Neural cell (in vitro differentiated cells): ENCODE results near the gene TRAF2.

Experiments
- CTCF ChIP-seq: fragments of 450-650 bp; IDR thresholded peaks from 2 replicates; pipeline ENCODE4 v1.5.1; 2014; ENCODE audit warnings: antibody characterized with exemption, mild to moderate bottlenecking, moderate library complexity; ENCODE audit not compliant: poor library complexity, severe bottlenecking
- EZH2 ChIP-seq: fragments of 200-600, 300-800 bp; shearing (Covaris generic), sonication (generic); IDR thresholded peaks from 2 replicates; pipeline ENCODE4 v1.6.1; 2014; ENCODE audit warnings: antibody characterized with exemption, low read length, borderline replicate concordance, mild to moderate bottlenecking; ENCODE audit not compliant: insufficient read depth, poor library complexity, severe bottlenecking

GRCh38 chr9:136952876-136953770, 66.8 kb downstream of the TRAF2 start:
- TF ChIP-seq CTCF (no peak), EZH2 (no peak)
